Measurements from ENCODE around the gene GSN.

GSN gene

GRCh38 chr9:121268598-121268850 is 562 bp downstream of the GSN start:
- TF ChIP-seq CTCF (IDR thresholded peaks at IDR 0.05; ENCODE audit: extremely low read depth, missing control alignments): no peak
- DNase-seq (ENCODE audit: low spot score): no peak

- TF ChIP-seq CTCF (IDR thresholded peaks at IDR 0.05; ENCODE audit: extremely low read depth, missing control alignments): no peak
- DNase-seq (ENCODE audit: low spot score): peak; percentile 15
These were observed 1.1 kb downstream of the GSN start for GRCh38 chr9:121268851-121269641.

- no peak for DNase-seq (ENCODE audit: low spot score)
- no peak for TF ChIP-seq CTCF (IDR thresholded peaks at IDR 0.05; ENCODE audit: extremely low read depth, missing control alignments)
These were observed 1.8 kb downstream of the GSN start for GRCh38 chr9:121269642-121270254.

- TF ChIP-seq CTCF (IDR thresholded peaks at IDR 0.05; ENCODE audit: extremely low read depth, missing control alignments): no peak
- DNase-seq (ENCODE audit: low spot score): no peak
These were observed 3.7 kb downstream of the GSN start for GRCh38 chr9:121271368-121272341.

- DNase-seq (ENCODE audit: low spot score): no peak
- TF ChIP-seq CTCF (IDR thresholded peaks at IDR 0.05; ENCODE audit: extremely low read depth, missing control alignments): no peak
These were observed 4.5 kb downstream of the GSN start for GRCh38 chr9:121272401-121272948.

- TF ChIP-seq CTCF (IDR thresholded peaks at IDR 0.05; ENCODE audit: extremely low read depth, missing control alignments): no peak
- DNase-seq (ENCODE audit: low spot score): no peak
These were observed 5.3 kb downstream of the GSN start for GRCh38 chr9:121273064-121273775.
